ENCODE measurements around the gene MUTYH. TPM values are rescaled to one million over a fixed set of nuclear protein-coding genes. Genes with fewer than 3 reads are reported as not detected.
"Not testable (repeated sequence)": the region's sequence is repeated elsewhere in the genome, so short reads cannot be mapped to it uniquely, and the experiment has no call there.

The MUTYH gene
- total RNA-seq, 2 experiments from 2014 or later, result 52.6 to 70.1 TPM

GRCh38 chr1:45297666-45298356 lies 42.4 kb downstream of the MUTYH start:
- Histone ChIP-seq H3K4me1 (ENCODE audit: insufficient read depth, low read length, poor library complexity, severe bottlenecking) (no peaks in the 10 kb centered on the region), H2AFZ (ENCODE audit: low read length) (no peak overlapping the region), H3K9me2 (ENCODE audit: insufficient read depth, low read length) (no peaks in the 10 kb centered on the region), H4K20me1 (ENCODE audit: insufficient read depth, low read length) (no peaks in the 10 kb centered on the region), H3K4me3 (ENCODE audit: low read depth, low read length, poor library complexity, severe bottlenecking) (no peak overlapping the region), H3K27ac (ENCODE audit: low read depth, low read length, poor library complexity, severe bottlenecking) (no peak overlapping the region), H3K4me2 (ENCODE audit: low read length) (no peak overlapping the region), H3K79me2 (ENCODE audit: insufficient read depth, low read depth, low read length) (no peaks in the 10 kb centered on the region), H3K9me3 (ENCODE audit: low read length) (no peaks in the 10 kb centered on the region), H3K36me3 (ENCODE audit: insufficient read depth, low read length) (no peaks in the 10 kb centered on the region)
- ChIA-PET CTCF (ENCODE audit: unreplicated experiment) (interaction anchor here (1.1 kb wide), 1 partner anchor 283 kb away, joined by 4 read pairs; no protein-coding TSS in a partner anchor), POLR2A (interaction anchor here (0.5 to 1.7 kb wide), 2 partner anchors 225 to 286 kb away, joined by 4 to 5 read pairs; partner anchors contain the start of genes HECTD3 and UROD)
- intact Hi-C loops (cut with micrococcal nuclease; ENCODE audit: unreplicated experiment), result no loop called here
- no peak for DNase-seq (ENCODE audit: low spot score)
- no TSS peak for BruUV-seq (replicated peaks)
- no peak for TF ChIP-seq EZH2phosphoT487 (IDR thresholded peaks at IDR 0.05; ENCODE audit: borderline replicate concordance, low read depth, low read length)
- TF ChIP-seq CTCF (conservative IDR thresholded peaks at IDR 0.05; ENCODE audit: low read length), result no peak

GRCh38 chr1:45291716-45292115 lies 48.5 kb downstream of the MUTYH start:
- CTCF ChIA-PET (ENCODE audit: unreplicated experiment), result no interaction called here
- H3K4me2 ChIP-seq (ENCODE audit: low read length), result no peak overlapping the region
- TF ChIP-seq EZH2phosphoT487 (IDR thresholded peaks at IDR 0.05; ENCODE audit: borderline replicate concordance, low read depth, low read length), result no peak
- TF ChIP-seq CTCF (conservative IDR thresholded peaks at IDR 0.05; ENCODE audit: low read length), result no peak

GRCh38 chr1:45291002-45291401 lies 49.2 kb downstream of the MUTYH start:
- H4K20me1 ChIP-seq (ENCODE audit: insufficient read depth, low read length); H2AFZ ChIP-seq (ENCODE audit: low read length); CTCF ChIA-PET (ENCODE audit: unreplicated experiment); H3K9me3 ChIP-seq (ENCODE audit: low read length); H3K4me3 ChIP-seq (ENCODE audit: low read depth, low read length, poor library complexity, severe bottlenecking); DNase-seq (ENCODE audit: low spot score); H3K36me3 ChIP-seq (ENCODE audit: insufficient read depth, low read length); H3K4me2 ChIP-seq (ENCODE audit: low read length); BruUV-seq (replicated peaks); intact Hi-C loops (cut with micrococcal nuclease; ENCODE audit: unreplicated experiment); H3K79me2 ChIP-seq (ENCODE audit: insufficient read depth, low read depth, low read length); H3K4me1 ChIP-seq (ENCODE audit: insufficient read depth, low read length, poor library complexity, severe bottlenecking); H3K27ac ChIP-seq (ENCODE audit: low read depth, low read length, poor library complexity, severe bottlenecking); H3K9me2 ChIP-seq (ENCODE audit: insufficient read depth, low read length): not testable (repeated sequence)
- POLR2A ChIA-PET, result interaction anchor here (0.7 to 0.9 kb wide), 2 partner anchors 273 to 875 kb away, joined by 3 read pairs; no protein-coding TSS in a partner anchor

More at GRCh38 chr1:45291716-45292115, 48.5 kb downstream of the MUTYH start:
- no peaks in the 10 kb centered on the region for H3K9me3 ChIP-seq (ENCODE audit: low read length)
- H3K79me2 ChIP-seq (ENCODE audit: insufficient read depth, low read depth, low read length), result no peaks in the 10 kb centered on the region
- no peak for DNase-seq (ENCODE audit: low spot score)
- no peak overlapping the region for H3K27ac ChIP-seq (ENCODE audit: low read depth, low read length, poor library complexity, severe bottlenecking)
- POLR2A ChIA-PET, result interaction anchor here (0.6 to 0.9 kb wide), 2 partner anchors 12 to 274 kb away, joined by 3 to 6 read pairs; no protein-coding TSS in a partner anchor
- H3K4me3 ChIP-seq (ENCODE audit: low read depth, low read length, poor library complexity, severe bottlenecking), result no peak overlapping the region
- H3K36me3 ChIP-seq (ENCODE audit: insufficient read depth, low read length), result no peaks in the 10 kb centered on the region
- H4K20me1 ChIP-seq (ENCODE audit: insufficient read depth, low read length), result no peaks in the 10 kb centered on the region
- BruUV-seq (replicated peaks), result no TSS peak
- intact Hi-C loops (cut with micrococcal nuclease; ENCODE audit: unreplicated experiment), result no loop called here
- H3K9me2 ChIP-seq (ENCODE audit: insufficient read depth, low read length), result no peaks in the 10 kb centered on the region
- no peak overlapping the region for H2AFZ ChIP-seq (ENCODE audit: low read length)
- no peaks in the 10 kb centered on the region for H3K4me1 ChIP-seq (ENCODE audit: insufficient read depth, low read length, poor library complexity, severe bottlenecking)

GRCh38 chr1:45286521-45286920 lies 53.7 kb downstream of the MUTYH start:
- intact Hi-C loops (cut with micrococcal nuclease; ENCODE audit: unreplicated experiment); H4K20me1 ChIP-seq (ENCODE audit: insufficient read depth, low read length); H3K4me1 ChIP-seq (ENCODE audit: insufficient read depth, low read length, poor library complexity, severe bottlenecking); H3K4me2 ChIP-seq (ENCODE audit: low read length); H2AFZ ChIP-seq (ENCODE audit: low read length); H3K9me2 ChIP-seq (ENCODE audit: insufficient read depth, low read length); POLR2A ChIA-PET; H3K27ac ChIP-seq (ENCODE audit: low read depth, low read length, poor library complexity, severe bottlenecking); H3K36me3 ChIP-seq (ENCODE audit: insufficient read depth, low read length); BruUV-seq (replicated peaks); DNase-seq (ENCODE audit: low spot score); H3K4me3 ChIP-seq (ENCODE audit: low read depth, low read length, poor library complexity, severe bottlenecking); CTCF ChIA-PET (ENCODE audit: unreplicated experiment); H3K79me2 ChIP-seq (ENCODE audit: insufficient read depth, low read depth, low read length); H3K9me3 ChIP-seq (ENCODE audit: low read length): not testable (repeated sequence)

GRCh38 chr1:45284858-45285257 lies 55.4 kb downstream of the MUTYH start:
- H3K4me2 ChIP-seq (ENCODE audit: low read length); H3K9me2 ChIP-seq (ENCODE audit: insufficient read depth, low read length); H3K4me3 ChIP-seq (ENCODE audit: low read depth, low read length, poor library complexity, severe bottlenecking); DNase-seq (ENCODE audit: low spot score); CTCF ChIA-PET (ENCODE audit: unreplicated experiment); H4K20me1 ChIP-seq (ENCODE audit: insufficient read depth, low read length); intact Hi-C loops (cut with micrococcal nuclease; ENCODE audit: unreplicated experiment); H2AFZ ChIP-seq (ENCODE audit: low read length); H3K27ac ChIP-seq (ENCODE audit: low read depth, low read length, poor library complexity, severe bottlenecking); H3K79me2 ChIP-seq (ENCODE audit: insufficient read depth, low read depth, low read length); BruUV-seq (replicated peaks); POLR2A ChIA-PET; H3K4me1 ChIP-seq (ENCODE audit: insufficient read depth, low read length, poor library complexity, severe bottlenecking); H3K9me3 ChIP-seq (ENCODE audit: low read length); H3K36me3 ChIP-seq (ENCODE audit: insufficient read depth, low read length): not testable (repeated sequence)
